ENCODE results near the gene MACROD2. TPM values are rescaled to one million over a fixed set of nuclear protein-coding genes. Genes with fewer than 3 reads are reported as not detected.

MACROD2 gene
- total and polyA plus RNA-seq, 2 donors (not counting 1 experiment from before 2014, with no cell fraction given) = 5.3 to 6.7 TPM

- peaks cover 71% of the 10 kb centered on the region for H3K4me1 Mint-ChIP-seq
- Histone ChIP-seq H3K79me2 (ENCODE audit: control insufficient read depth, insufficient read depth, low read length) (no peaks in the 10 kb centered on the region), H3K4me1 (ENCODE audit: control insufficient read depth in 2 of 2, insufficient read depth in 2 of 2, low read length in 2 of 2) (peaks cover 74 to 78% of the 10 kb centered on the region in 2 donors), H2AFZ (ENCODE audit: insufficient read depth, low read depth, low read length, poor library complexity, severe bottlenecking) (peak overlapping the region; percentile 2), H4K20me1 (ENCODE audit: control insufficient read depth, insufficient read depth, low read length, poor library complexity, severe bottlenecking) (no peaks in the 10 kb centered on the region), H3K27ac (ENCODE audit: low read length in 2 of 2) (peak overlapping the region; percentile 83 to 86), H3K4me2 (replicated peaks; ENCODE audit: low read depth, low read length, poor library complexity, severe bottlenecking) (peak overlapping the region; percentile 52), H3K4me3 (ENCODE audit: control extremely low read depth in 1 of 5, extremely low read depth in 1 of 5, insufficient read depth in 1 of 5, low read depth in 2 of 5, low read length in 4 of 5) (no peak overlapping the region), H3K9ac (ENCODE audit: low read length) (peak overlapping the region; percentile 8), H3K36me3 (replicated peaks in 1 of 2; ENCODE audit: control extremely low read depth in 1 of 2, control insufficient read depth in 1 of 2, extremely low read depth in 1 of 2, insufficient read depth in 2 of 2, low read length in 1 of 2) (peaks cover 0 to 5% of the 10 kb centered on the region in 2 experiments), H3K27me3 (replicated peaks in 1 of 4; ENCODE audit: control extremely low read depth in 1 of 4, control insufficient read depth in 3 of 4, insufficient read depth in 4 of 4, low read length in 3 of 4) (no peaks in the 10 kb centered on the region), H3K9me3 (ENCODE audit: control extremely low read depth in 1 of 3, control insufficient read depth in 2 of 3, insufficient read depth in 1 of 3, low read length in 2 of 3) (peaks cover 0 to 2% (median 0%) of the 10 kb centered on the region in 3 donors)
- CTCF ChIA-PET = no interaction called here
- no peaks in the 10 kb centered on the region for H3K27me3 Mint-ChIP-seq
- TF ChIP-seq, protein P1, sequence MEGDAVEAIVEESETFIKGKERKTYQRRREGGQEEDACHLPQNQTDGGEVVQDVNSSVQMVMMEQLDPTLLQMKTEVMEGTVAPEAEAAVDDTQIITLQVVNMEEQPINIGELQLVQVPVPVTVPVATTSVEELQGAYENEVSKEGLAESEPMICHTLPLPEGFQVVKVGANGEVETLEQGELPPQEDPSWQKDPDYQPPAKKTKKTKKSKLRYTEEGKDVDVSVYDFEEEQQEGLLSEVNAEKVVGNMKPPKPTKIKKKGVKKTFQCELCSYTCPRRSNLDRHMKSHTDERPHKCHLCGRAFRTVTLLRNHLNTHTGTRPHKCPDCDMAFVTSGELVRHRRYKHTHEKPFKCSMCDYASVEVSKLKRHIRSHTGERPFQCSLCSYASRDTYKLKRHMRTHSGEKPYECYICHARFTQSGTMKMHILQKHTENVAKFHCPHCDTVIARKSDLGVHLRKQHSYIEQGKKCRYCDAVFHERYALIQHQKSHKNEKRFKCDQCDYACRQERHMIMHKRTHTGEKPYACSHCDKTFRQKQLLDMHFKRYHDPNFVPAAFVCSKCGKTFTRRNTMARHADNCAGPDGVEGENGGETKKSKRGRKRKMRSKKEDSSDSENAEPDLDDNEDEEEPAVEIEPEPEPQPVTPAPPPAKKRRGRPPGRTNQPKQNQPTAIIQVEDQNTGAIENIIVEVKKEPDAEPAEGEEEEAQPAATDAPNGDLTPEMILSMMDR (IDR thresholded peaks at IDR 0.05) = no peak
- no peak for TF ChIP-seq EZH2 (IDR thresholded peaks at IDR 0.05; ENCODE audit: borderline replicate concordance, insufficient read depth, low read depth, low read length, poor library complexity, severe bottlenecking)
- POLR2A ChIA-PET = no interaction called here
- peak overlapping the region; percentile 66 for H3K27ac Mint-ChIP-seq
- H3K4me3 Mint-ChIP-seq = peak overlapping the region; percentile 52
- 0% methylated on average over 1 of the region's 1 CpG for WGBS (ENCODE audit: insufficient coverage)
- intact Hi-C loops (cut with micrococcal nuclease) = loop anchor here (5.0 to 10.0 kb wide), 3 partner anchors 40 to 202 kb away; no protein-coding TSS in a partner anchor
- no peak for DNase-seq
- H3K9me3 Mint-ChIP-seq (ENCODE audit: insufficient read depth) = peaks cover 2% of the 10 kb centered on the region
- ATAC-seq (ENCODE audit: low read depth) = no peak
Observed at GRCh38 chr20:16042731-16043130, 2047.4 kb downstream of the MACROD2 start.

- Mint-ChIP-seq H3K4me3 (peak overlapping the region; percentile 9), H3K4me1 (peaks cover 68% of the 10 kb centered on the region), H3K9me3 (ENCODE audit: insufficient read depth) (peaks cover under 1% of the 10 kb centered on the region), H3K27ac (peak overlapping the region; percentile 59), H3K27me3 (no peaks in the 10 kb centered on the region)
- H3K36me3 ChIP-seq (replicated peaks in 1 of 2; ENCODE audit: control extremely low read depth in 1 of 2, control insufficient read depth in 1 of 2, extremely low read depth in 1 of 2, insufficient read depth in 2 of 2, low read length in 1 of 2) = peaks cover 0 to 5% of the 10 kb centered on the region in 2 experiments
- H3K27me3 ChIP-seq (replicated peaks in 1 of 4; ENCODE audit: control extremely low read depth in 1 of 4, control insufficient read depth in 3 of 4, insufficient read depth in 4 of 4, low read length in 3 of 4) = no peaks in the 10 kb centered on the region
- H3K4me1 ChIP-seq (ENCODE audit: control insufficient read depth in 2 of 2, insufficient read depth in 2 of 2, low read length in 2 of 2) = peaks cover 71 to 76% of the 10 kb centered on the region in 2 donors
- H2AFZ ChIP-seq (ENCODE audit: insufficient read depth, low read depth, low read length, poor library complexity, severe bottlenecking) = peak overlapping the region; percentile 1
- DNase-seq = no peak
- H3K9me3 ChIP-seq (ENCODE audit: control extremely low read depth in 1 of 3, control insufficient read depth in 2 of 3, insufficient read depth in 1 of 3, low read length in 2 of 3) = peaks cover 0 to 2% (median 0%) of the 10 kb centered on the region in 3 donors
- no peaks in the 10 kb centered on the region for H4K20me1 ChIP-seq (ENCODE audit: control insufficient read depth, insufficient read depth, low read length, poor library complexity, severe bottlenecking)
- no peak overlapping the region for H3K4me3 ChIP-seq (ENCODE audit: control extremely low read depth in 1 of 5, extremely low read depth in 1 of 5, insufficient read depth in 1 of 5, low read depth in 2 of 5, low read length in 4 of 5)
- ChIA-PET POLR2A (no interaction called here), CTCF (no interaction called here)
- intact Hi-C loops (cut with micrococcal nuclease) = loop anchor here (5.0 to 10.0 kb wide), 3 partner anchors 38 to 201 kb away; no protein-coding TSS in a partner anchor
- no peak for TF ChIP-seq EZH2 (IDR thresholded peaks at IDR 0.05; ENCODE audit: borderline replicate concordance, insufficient read depth, low read depth, low read length, poor library complexity, severe bottlenecking)
- TF ChIP-seq, protein P1 (IDR thresholded peaks at IDR 0.05) = no peak
- H3K79me2 ChIP-seq (ENCODE audit: control insufficient read depth, insufficient read depth, low read length) = no peaks in the 10 kb centered on the region
- no peak overlapping the region for H3K9ac ChIP-seq (ENCODE audit: low read length)
- peak overlapping the region in 1 of 2 donors; percentile 83 for H3K27ac ChIP-seq (ENCODE audit: low read length in 2 of 2)
- no CpG with 5 or more reads among the region's 3 CpGs for WGBS (ENCODE audit: insufficient coverage)
- H3K4me2 ChIP-seq (replicated peaks; ENCODE audit: low read depth, low read length, poor library complexity, severe bottlenecking) = peak overlapping the region; percentile 52
- no peak for ATAC-seq (ENCODE audit: low read depth)
Observed at GRCh38 chr20:16043931-16044330, 2048.6 kb downstream of the MACROD2 start.
